ENCODE measurements around the gene EMILIN3. TPM values are rescaled to one million over a fixed set of nuclear protein-coding genes. Genes with fewer than 3 reads are reported as not detected.
A peak's percentile ranks its signal among the peaks of the same experiment; 100 is the strongest.

Gene EMILIN3, protein sequence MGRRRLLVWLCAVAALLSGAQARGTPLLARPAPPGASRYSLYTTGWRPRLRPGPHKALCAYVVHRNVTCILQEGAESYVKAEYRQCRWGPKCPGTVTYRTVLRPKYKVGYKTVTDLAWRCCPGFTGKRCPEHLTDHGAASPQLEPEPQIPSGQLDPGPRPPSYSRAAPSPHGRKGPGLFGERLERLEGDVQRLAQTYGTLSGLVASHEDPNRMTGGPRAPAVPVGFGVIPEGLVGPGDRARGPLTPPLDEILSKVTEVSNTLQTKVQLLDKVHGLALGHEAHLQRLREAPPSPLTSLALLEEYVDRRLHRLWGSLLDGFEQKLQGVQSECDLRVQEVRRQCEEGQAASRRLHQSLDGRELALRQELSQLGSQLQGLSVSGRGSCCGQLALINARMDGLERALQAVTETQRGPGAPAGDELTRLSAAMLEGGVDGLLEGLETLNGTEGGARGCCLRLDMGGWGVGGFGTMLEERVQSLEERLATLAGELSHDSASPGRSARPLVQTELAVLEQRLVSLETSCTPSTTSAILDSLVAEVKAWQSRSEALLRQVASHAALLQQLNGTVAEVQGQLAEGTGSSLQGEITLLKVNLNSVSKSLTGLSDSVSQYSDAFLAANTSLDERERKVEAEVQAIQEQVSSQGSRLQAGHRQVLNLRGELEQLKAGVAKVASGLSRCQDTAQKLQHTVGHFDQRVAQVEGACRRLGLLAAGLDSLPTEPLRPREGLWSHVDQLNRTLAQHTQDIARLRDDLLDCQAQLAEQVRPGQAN
- total RNA-seq (2012; rRNA removed) = under 0.01 TPM in 2 replicates
- 0.07 and 0.16 TPM in 2 replicates for polyA plus RNA-seq (2012; rRNA removed)
- 0.04 and 0.15 TPM in 2 replicates for polyA plus RNA-seq (2012; cell fraction: cytosol; rRNA removed)
- polyA plus RNA-seq (2012; cell fraction: nucleus; rRNA removed; ENCODE audit: low replicate concordance) = 0.02 and 0.10 TPM in 2 replicates
- Bru-seq, nascent RNA = not detected
- not detected for BruChase-seq, experiment 1, labeled RNA remaining after a 6-hour chase
- BruChase-seq, experiment 2, labeled RNA remaining after a 2-hour chase = percentile 19 among the genes with signal in this experiment
- long read RNA-seq = 0 reads

DNA sequence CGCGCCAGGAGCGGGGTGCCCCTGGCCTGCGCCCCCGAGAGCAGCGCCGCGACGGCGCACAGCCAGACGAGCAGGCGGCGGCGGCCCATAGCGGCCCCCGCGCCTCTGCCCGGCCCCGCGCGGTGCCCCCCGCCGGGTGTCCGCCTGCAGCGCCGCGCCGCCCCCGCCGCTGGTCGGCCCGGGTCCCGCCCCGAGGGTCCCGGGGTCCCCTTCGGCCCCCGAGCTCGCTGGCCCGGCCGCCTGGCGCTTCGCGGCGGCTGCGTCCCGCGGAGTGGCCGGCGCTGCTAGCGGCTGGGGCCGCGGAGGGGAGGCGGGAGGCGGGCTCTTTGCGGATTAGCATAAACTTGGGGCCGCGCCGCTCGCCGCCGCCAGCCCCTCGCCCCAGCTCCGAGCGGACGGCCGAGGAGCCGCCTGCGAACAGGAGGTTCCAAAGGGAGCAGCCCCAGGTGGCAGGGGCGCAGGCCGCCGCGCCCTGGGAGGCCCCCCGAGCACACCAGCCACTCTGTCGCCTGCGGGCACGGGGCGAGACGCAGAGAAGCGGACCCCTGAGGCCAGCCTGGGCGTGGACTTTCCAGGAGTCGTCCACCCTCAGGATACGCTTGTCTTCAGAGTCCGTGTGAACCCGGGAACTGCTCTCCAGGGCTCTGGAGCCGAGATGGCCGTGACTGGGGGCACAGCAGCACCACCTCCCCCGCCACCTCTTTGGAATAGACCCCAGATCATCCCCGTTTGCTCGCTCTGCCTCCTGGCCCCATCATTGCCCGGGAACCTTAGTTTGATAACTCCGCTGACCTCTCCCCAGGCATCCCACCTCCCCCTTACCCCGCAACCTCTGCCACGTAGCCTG lies at the start of gene EMILIN3:
EMILIN3 (minus strand) TSS at position 273 of the 847 bp plus-strand sequence; CDS start at position 89, 184 bp downstream.
- H3K4me2 ChIP-seq (ENCODE audit: low read depth, low read length) = peak within 1 kb of the TSS; percentile 36; the same call in 1 of the 2 replicates
- no peak within 1 kb of the TSS for H4K8ac ChIP-seq (ENCODE audit: low read depth in 2 of 2, low read length in 2 of 2)
- 9% methylated on average over 49 of the region's 93 CpGs; no CpG with 5 or more reads in 1 of the 2 experiments for WGBS, 2 experiments (ENCODE audit: extremely low coverage in 2 of 2, insufficient read length in 1 of 2)
- H2AK5ac ChIP-seq (ENCODE audit: low read depth, low read length) = no peak within 1 kb of the TSS
- DNase-seq = no peak
- no peak within 1 kb of the TSS for H3K56ac ChIP-seq (ENCODE audit: extremely low read depth, insufficient read depth, low read length)
- peak within 1 kb of the TSS; percentile 17; the same call in 1 of the 2 replicates for H3K4me3 ChIP-seq (ENCODE audit: insufficient read depth, low read depth, low read length)
- H3K23ac ChIP-seq (ENCODE audit: low read depth, low read length) = no peak within 1 kb of the TSS
- BruUV-seq (replicated peaks) = no TSS peak
- peak; percentile 59 for ATAC-seq (ENCODE audit: low read depth)
- no peak within 1 kb of the TSS for H3K18ac ChIP-seq (ENCODE audit: low read depth, low read length)
- no peaks in the 10 kb centered on the region for H3K79me1 ChIP-seq (ENCODE audit: low read depth in 1 of 2, low read length in 2 of 2)
- in situ Hi-C loops (cut with MboI; ENCODE audit: low sequenced_read_pairs) = no loop called here
- no peaks in the 10 kb centered on the region for H3K4me1 ChIP-seq (ENCODE audit: control insufficient read depth, insufficient read depth, low read length)
- no peak within 1 kb of the TSS for H3K9ac ChIP-seq (ENCODE audit: low read depth, low read length)
- H3K36me3 ChIP-seq (ENCODE audit: control insufficient read depth, insufficient read depth, low read length) = no peaks in the 10 kb centered on the region
- H3K27me3 ChIP-seq (ENCODE audit: control insufficient read depth, insufficient read depth, low read length) = peaks cover 61% of the 10 kb centered on the region
- H3K27ac ChIP-seq (ENCODE audit: insufficient read depth, low read length) = no peak within 1 kb of the TSS
- peak within 1 kb of the TSS; percentile 65 for H2AFZ ChIP-seq (replicated peaks; ENCODE audit: low read length, poor library complexity)
- intact Hi-C loops (cut with micrococcal nuclease) = no loop called here
- H4K5ac ChIP-seq (ENCODE audit: low read depth, low read length) = no peak within 1 kb of the TSS
- ChIA-PET POLR2A (ENCODE audit: unreplicated experiment) (no interaction called here), CTCF (interaction anchor here (1.4 kb wide), 1 partner anchor 31 kb away, joined by 4 read pairs; no protein-coding TSS in a partner anchor)
- H2BK20ac ChIP-seq (ENCODE audit: low read depth, low read length) = no peak within 1 kb of the TSS
- H4K20me1 ChIP-seq (ENCODE audit: insufficient read depth, low read length) = peaks cover 4% of the 10 kb centered on the region; the same call in 1 of the 2 replicates
- dilution Hi-C loops (cut with HindIII; ENCODE audit: low sequenced_read_pairs, unreplicated experiment) = no loop called here
- H3K9me1 ChIP-seq (ENCODE audit: insufficient read depth, low read length) = no peaks in the 10 kb centered on the region
- H2BK120ac ChIP-seq (ENCODE audit: low read depth, low read length) = no peak within 1 kb of the TSS
- no peak within 1 kb of the TSS for H2AK9ac ChIP-seq (replicated peaks; ENCODE audit: low read depth, low read length, poor library complexity)
- no peak within 1 kb of the TSS for H4K91ac ChIP-seq (ENCODE audit: insufficient read depth, low read depth, low read length)
- peaks cover 4% of the 10 kb centered on the region; the same call in 1 of the 2 replicates for H3K9me3 ChIP-seq (ENCODE audit: control insufficient read depth, insufficient read depth, low read length)
- no peak within 1 kb of the TSS for H2BK5ac ChIP-seq (ENCODE audit: low read depth, low read length, poor library complexity, severe bottlenecking)
- H3K14ac ChIP-seq (replicated peaks; ENCODE audit: low read depth, low read length) = no peak within 1 kb of the TSS
- no peak within 1 kb of the TSS for H3K4ac ChIP-seq (ENCODE audit: low read depth, low read length)
- H2BK15ac ChIP-seq (ENCODE audit: low read depth, low read length) = no peak within 1 kb of the TSS
- TF ChIP-seq, protein P1, sequence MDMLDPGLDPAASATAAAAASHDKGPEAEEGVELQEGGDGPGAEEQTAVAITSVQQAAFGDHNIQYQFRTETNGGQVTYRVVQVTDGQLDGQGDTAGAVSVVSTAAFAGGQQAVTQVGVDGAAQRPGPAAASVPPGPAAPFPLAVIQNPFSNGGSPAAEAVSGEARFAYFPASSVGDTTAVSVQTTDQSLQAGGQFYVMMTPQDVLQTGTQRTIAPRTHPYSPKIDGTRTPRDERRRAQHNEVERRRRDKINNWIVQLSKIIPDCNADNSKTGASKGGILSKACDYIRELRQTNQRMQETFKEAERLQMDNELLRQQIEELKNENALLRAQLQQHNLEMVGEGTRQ (IDR thresholded peaks at IDR 0.05; ENCODE audit: low read depth, low read length) = no peak
- no peak for TF ChIP-seq POLR2A (IDR thresholded peaks at IDR 0.05; ENCODE audit: low read depth, low read length)
- TF ChIP-seq MAFK (IDR thresholded peaks at IDR 0.05; ENCODE audit: low read depth, low read length) = no peak
- no peak for TF ChIP-seq BHLHE40 (IDR thresholded peaks at IDR 0.05; ENCODE audit: low read depth, low read length)
- no peak for TF ChIP-seq RAD21 (IDR thresholded peaks at IDR 0.05; ENCODE audit: low read length)
- no peak for TF ChIP-seq SMC3 (IDR thresholded peaks at IDR 0.05; ENCODE audit: low read depth, low read length)
- TF ChIP-seq RCOR1 (IDR thresholded peaks at IDR 0.05; ENCODE audit: insufficient replicate concordance, low read length) = no peak
- TF ChIP-seq, protein P2, sequence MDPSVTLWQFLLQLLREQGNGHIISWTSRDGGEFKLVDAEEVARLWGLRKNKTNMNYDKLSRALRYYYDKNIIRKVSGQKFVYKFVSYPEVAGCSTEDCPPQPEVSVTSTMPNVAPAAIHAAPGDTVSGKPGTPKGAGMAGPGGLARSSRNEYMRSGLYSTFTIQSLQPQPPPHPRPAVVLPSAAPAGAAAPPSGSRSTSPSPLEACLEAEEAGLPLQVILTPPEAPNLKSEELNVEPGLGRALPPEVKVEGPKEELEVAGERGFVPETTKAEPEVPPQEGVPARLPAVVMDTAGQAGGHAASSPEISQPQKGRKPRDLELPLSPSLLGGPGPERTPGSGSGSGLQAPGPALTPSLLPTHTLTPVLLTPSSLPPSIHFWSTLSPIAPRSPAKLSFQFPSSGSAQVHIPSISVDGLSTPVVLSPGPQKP (IDR thresholded peaks at IDR 0.05; ENCODE audit: borderline replicate concordance, low read depth, low read length) = no peak
- no peak for TF ChIP-seq FOS (IDR thresholded peaks at IDR 0.05; ENCODE audit: low read depth, low read length)
- TF ChIP-seq NFE2L2 (IDR thresholded peaks at IDR 0.05; ENCODE audit: low read depth, low read length) = no peak
- TF ChIP-seq CEBPB (IDR thresholded peaks at IDR 0.05; ENCODE audit: low read depth, low read length) = no peak
- no peak for TF ChIP-seq MAZ (IDR thresholded peaks at IDR 0.05; ENCODE audit: borderline replicate concordance, low read depth, low read length)

Data from IMR-90 (cell line).